H9 (cell line): ENCODE results near the gene RBM38. TPM values are rescaled to one million over a fixed set of nuclear protein-coding genes. Genes with fewer than 3 reads are reported as not detected.

Experiments used
- DNase-seq: peaks from one replicate; pipeline ENCODE4 v3.0.0-alpha.2; 2017
- H2AFZ ChIP-seq: one replicate; pipeline ENCODE4 v1.6.1; 2013; ENCODE audit warnings: mild to moderate bottlenecking, low read length, control low read depth, moderate library complexity
- H2AK5ac ChIP-seq: 2 replicates; pipeline ENCODE4 v1.6.1; 2013; ENCODE audit warnings: low read length, control low read depth, mixed read lengths; ENCODE audit not compliant: insufficient read length
- H2BK120ac ChIP-seq: one replicate; pipeline ENCODE4 v1.6.1; 2013; ENCODE audit warnings: low read depth, mild to moderate bottlenecking, low read length, control low read depth, inconsistent platforms; ENCODE audit not compliant: poor library complexity, severe bottlenecking
- H2BK12ac ChIP-seq: 2 replicates; pipeline ENCODE4 v1.6.1; 2013; ENCODE audit warnings: low read length, control low read depth, mixed read lengths, low read depth; ENCODE audit not compliant: insufficient read length
- H2BK15ac ChIP-seq: 2 replicates; pipeline ENCODE4 v1.6.1; 2013; ENCODE audit warnings: low read depth, low read length, control low read depth
- H2BK20ac ChIP-seq: one replicate; pipeline ENCODE4 v1.6.1; 2013; ENCODE audit warnings: low read depth, mild to moderate bottlenecking, low read length, control low read depth, inconsistent platforms; ENCODE audit not compliant: poor library complexity, severe bottlenecking
- H2BK5ac ChIP-seq: 2 replicates; pipeline ENCODE4 v1.6.1; 2013; ENCODE audit warnings: low read length, control low read depth, mixed read lengths; ENCODE audit not compliant: insufficient read length
- H3K14ac ChIP-seq: 2 replicates; pipeline ENCODE4 v1.6.1; 2013; ENCODE audit warnings: low read length, control low read depth; ENCODE audit not compliant: insufficient read depth
- H3K18ac ChIP-seq: 2 replicates; pipeline ENCODE4 v1.6.1; 2013; ENCODE audit warnings: low read depth, mild to moderate bottlenecking, mixed read lengths, low read length, control low read depth; ENCODE audit not compliant: insufficient read length
- H3K23ac ChIP-seq: 2 replicates; pipeline ENCODE4 v1.6.1; 2013; ENCODE audit warnings: low read length, control low read depth, mixed read lengths, low read depth; ENCODE audit not compliant: insufficient read length
- H3K23me2 ChIP-seq: 2 replicates; pipeline ENCODE4 v1.6.1; 2013; ENCODE audit warnings: low read depth, mild to moderate bottlenecking, mixed read lengths, low read length, control low read depth; ENCODE audit not compliant: insufficient read length, poor library complexity, severe bottlenecking
- H3K27ac ChIP-seq: 2 replicates; pipeline ENCODE4 v1.5.1; 2013; ENCODE audit warnings: low read length, control low read depth, mixed read lengths, low read depth; ENCODE audit not compliant: insufficient read length
- H3K27me3 ChIP-seq: 2 replicates; pipeline ENCODE4 v1.6.1; 2013; ENCODE audit warnings: low read length, control low read depth, inconsistent platforms; ENCODE audit not compliant: insufficient read depth
- H3K4ac ChIP-seq: 2 replicates; pipeline ENCODE4 v1.6.1; 2013; ENCODE audit warnings: low read depth, mild to moderate bottlenecking, control low read depth, inconsistent platforms, low read length, moderate library complexity
- H3K4me1 ChIP-seq: 2 replicates; pipeline ENCODE4 v1.6.1; 2013; ENCODE audit warnings: low read length, control low read depth, inconsistent platforms; ENCODE audit not compliant: insufficient read depth
- H3K4me2 ChIP-seq: 2 replicates; pipeline ENCODE4 v1.6.1; 2013; ENCODE audit warnings: low read length, control low read depth, mixed read lengths; ENCODE audit not compliant: insufficient read length, insufficient read depth
- H3K56ac ChIP-seq: 2 replicates; pipeline ENCODE4 v1.6.1; 2013; ENCODE audit warnings: low read depth, mild to moderate bottlenecking, mixed read lengths, low read length, control low read depth; ENCODE audit not compliant: insufficient read length
- H3K79me1 ChIP-seq: 2 replicates; pipeline ENCODE4 v1.6.1; 2013; ENCODE audit warnings: low read depth, mild to moderate bottlenecking, moderate library complexity, low read length, control low read depth, inconsistent platforms; ENCODE audit not compliant: insufficient read depth, poor library complexity, severe bottlenecking
- H3K79me2 ChIP-seq: 2 replicates; pipeline ENCODE4 v1.6.1; 2013; ENCODE audit warnings: low read length, control low read depth, inconsistent platforms; ENCODE audit not compliant: insufficient read depth
- H3K9ac ChIP-seq: 2 replicates; pipeline ENCODE4 v1.6.1; 2013; ENCODE audit warnings: low read length, control low read depth, mixed read lengths; ENCODE audit not compliant: insufficient read length; ENCODE audit errors: extremely low read depth
- H3K9me3 ChIP-seq: one replicate; pipeline ENCODE4 v1.6.1; 2013; ENCODE audit warnings: low read depth, low read length, inconsistent platforms; ENCODE audit not compliant: control insufficient read depth
- H3T11ph ChIP-seq: one replicate; pipeline ENCODE4 v1.6.1; 2013; ENCODE audit warnings: mild to moderate bottlenecking, low read length, control low read depth, inconsistent platforms
- H4K20me1 ChIP-seq: one replicate; pipeline ENCODE4 v1.6.1; 2013; ENCODE audit not compliant: control insufficient read depth, insufficient read length, insufficient read depth
- H4K5ac ChIP-seq: 2 replicates; pipeline ENCODE4 v1.6.1; 2013; ENCODE audit warnings: low read depth, mild to moderate bottlenecking, mixed read lengths, low read length, control low read depth; ENCODE audit not compliant: insufficient read length
- H4K8ac ChIP-seq: replicated peaks from 2 replicates; pipeline ENCODE4 v1.6.1; 2013; ENCODE audit warnings: low read length, control low read depth, mixed read lengths, low read depth; ENCODE audit not compliant: insufficient read length
- H4K91ac ChIP-seq: 2 replicates; pipeline ENCODE4 v1.6.1; 2013; ENCODE audit warnings: low read depth, mild to moderate bottlenecking, moderate library complexity, mixed read lengths, low read length, control low read depth; ENCODE audit not compliant: insufficient read length
- H3K27ac Mint-ChIP-seq, 3 experiments: 2 replicates in 2 of 3; 3 replicates in 1 of 3; pipeline ENCODE4 v1.8.0; 2020 to 2021; ENCODE audit warnings: mixed read lengths in 3 of 3, mild to moderate bottlenecking in 1 of 3, moderate library complexity in 1 of 3
- H3K27me3 Mint-ChIP-seq: 2 replicates; pipeline ENCODE4 v1.8.0; 2021; ENCODE audit warnings: low read depth, mild to moderate bottlenecking, moderate library complexity, mixed read lengths
- H3K36me3 Mint-ChIP-seq, 3 experiments: 2 replicates in 2 of 3; 3 replicates in 1 of 3; pipeline ENCODE4 v1.8.0; 2020 to 2021; ENCODE audit warnings: low read depth in 3 of 3, mixed read lengths in 3 of 3; ENCODE audit not compliant: insufficient read depth in 1 of 3
- H3K4me1 Mint-ChIP-seq, 2 experiments: 2 replicates each; pipeline ENCODE4 v1.8.0; 2020; ENCODE audit warnings: mixed read lengths in 2 of 2
- H3K4me3 Mint-ChIP-seq, 2 experiments: 2 replicates in 1 of 2; 3 replicates in 1 of 2; pipeline ENCODE4 v1.8.0; 2020 to 2021; ENCODE audit warnings: mild to moderate bottlenecking in 2 of 2, mixed read lengths in 2 of 2, moderate library complexity in 1 of 2
- H3K9me3 Mint-ChIP-seq, 2 experiments: 2 replicates in 1 of 2; 3 replicates in 1 of 2; pipeline ENCODE4 v1.8.0; 2020; ENCODE audit warnings: mild to moderate bottlenecking in 2 of 2, mixed read lengths in 2 of 2, moderate library complexity in 1 of 2
- CTCF ChIP-seq: fragments of 200-600 bp; sonication (generic); conservative IDR thresholded peaks from 3 replicates; pipeline ENCODE4 v1.8.0; 2021; ENCODE audit warnings: antibody characterized with exemption, mild to moderate bottlenecking
- WGBS: extraction: QIAGEN DNeasy Blood & Tissue Kit; methylation state at CpG from one replicate; pipeline ENCODE4 v1.1.7; 2013; ENCODE audit warnings: missing lambda C conversion rate, low lambda C conversion rate, mixed read lengths; ENCODE audit not compliant: insufficient read length; ENCODE audit errors: extremely low coverage; 5-methylcytosine and 5-hydroxymethylcytosine counted together
- total RNA-seq: library from RNA; stranded (reverse); gene quantifications from 2 replicates; pipeline ENCODE4 v1.2.1, GENCODE V29; 2021

Gene RBM38
- total RNA-seq, 1 experiment from 2014 or later = 66.8 TPM

GRCh38 chr20:57414867-57415592 is 23.8 kb downstream of the RBM38 start:
- Histone ChIP-seq H2BK5ac (no peak overlapping the region), H2AFZ (no peak overlapping the region), H2BK15ac (no peak overlapping the region), H3K14ac (no peak overlapping the region; the same call in 1 of the 2 replicates), H2BK20ac (no peak overlapping the region), H3K23me2 (no peaks in the 10 kb centered on the region), H3K18ac (no peak overlapping the region), H3K23ac (no peak overlapping the region), H3K79me2 (no peaks in the 10 kb centered on the region), H3K79me1 (no peaks in the 10 kb centered on the region), H3K56ac (no peak overlapping the region), H4K20me1 (no peaks in the 10 kb centered on the region), H3K27ac (no peak overlapping the region), H3K27me3 (no peaks in the 10 kb centered on the region), H2BK12ac (no peak overlapping the region), H2BK120ac (no peak overlapping the region), H3K4me2 (no peak overlapping the region), H2AK5ac (no peak overlapping the region), H4K5ac (no peak overlapping the region), H4K91ac (no peak overlapping the region), H3K4ac (no peak overlapping the region), H3K4me1 (no peaks in the 10 kb centered on the region), H3K9me3 (no peaks in the 10 kb centered on the region), H3T11ph (no peak overlapping the region), H4K8ac (no peak overlapping the region), H3K9ac (no peak overlapping the region)
- Mint-ChIP-seq H3K4me3 (no peak overlapping the region), H3K4me1 (peaks cover 0 to 11% of the 10 kb centered on the region in 2 experiments; a peak in 2 of 4 replicates), H3K36me3 (no peaks in the 10 kb centered on the region), H3K27ac (no peak overlapping the region), H3K9me3 (no peaks in the 10 kb centered on the region), H3K27me3 (peaks cover 2% of the 10 kb centered on the region)
- WGBS = no CpG with 5 or more reads among the region's 19 CpGs
- no peak for TF ChIP-seq CTCF
- no peak for DNase-seq
